Adrenal gland (tissue), 5 donors: ENCODE results near the gene ARIH2.
A peak's percentile ranks its signal among the peaks of the same experiment; 100 is the strongest.

Experiments used
- POLR2A ChIP-seq, 2 donors: fragments of 450-650 bp; IDR thresholded peaks; one replicate each; pipeline ENCODE4 v1.6.1; 2017; ENCODE audit warnings: antibody characterized with exemption in 2 of 2, mild to moderate bottlenecking in 2 of 2, moderate library complexity in 1 of 2
- TF ChIP-seq, protein P1 (sequence below), 6 experiments: fragments of 450-650 bp in 4 of 6; fragments of 200-600 bp in 2 of 6; sonication (generic) in 1 of 6; IDR thresholded peaks; 1 replicate in 5 of 6; 2 replicates in 1 of 6; pipeline versions ENCODE4 v1.5.1 to v1.8.0; 2016 to 2021; ENCODE audit warnings: antibody characterized with exemption in 6 of 6, mild to moderate bottlenecking in 2 of 6, moderate library complexity in 1 of 6
- donor health status: DM: no; HTN: no; CAD: no.

- TF ChIP-seq, protein P1, sequence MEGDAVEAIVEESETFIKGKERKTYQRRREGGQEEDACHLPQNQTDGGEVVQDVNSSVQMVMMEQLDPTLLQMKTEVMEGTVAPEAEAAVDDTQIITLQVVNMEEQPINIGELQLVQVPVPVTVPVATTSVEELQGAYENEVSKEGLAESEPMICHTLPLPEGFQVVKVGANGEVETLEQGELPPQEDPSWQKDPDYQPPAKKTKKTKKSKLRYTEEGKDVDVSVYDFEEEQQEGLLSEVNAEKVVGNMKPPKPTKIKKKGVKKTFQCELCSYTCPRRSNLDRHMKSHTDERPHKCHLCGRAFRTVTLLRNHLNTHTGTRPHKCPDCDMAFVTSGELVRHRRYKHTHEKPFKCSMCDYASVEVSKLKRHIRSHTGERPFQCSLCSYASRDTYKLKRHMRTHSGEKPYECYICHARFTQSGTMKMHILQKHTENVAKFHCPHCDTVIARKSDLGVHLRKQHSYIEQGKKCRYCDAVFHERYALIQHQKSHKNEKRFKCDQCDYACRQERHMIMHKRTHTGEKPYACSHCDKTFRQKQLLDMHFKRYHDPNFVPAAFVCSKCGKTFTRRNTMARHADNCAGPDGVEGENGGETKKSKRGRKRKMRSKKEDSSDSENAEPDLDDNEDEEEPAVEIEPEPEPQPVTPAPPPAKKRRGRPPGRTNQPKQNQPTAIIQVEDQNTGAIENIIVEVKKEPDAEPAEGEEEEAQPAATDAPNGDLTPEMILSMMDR (IDR thresholded peaks at IDR 0.05) = no peak
- TF ChIP-seq POLR2A (IDR thresholded peaks at IDR 0.05) = peak in 1 of 2 donors; percentile 43
Observed at GRCh38 chr3:48966876-48967361, 48.3 kb downstream of the ARIH2 start.
